ENCODE measurements around the gene ZNF683.
A peak's percentile ranks its signal among the peaks of the same experiment; 100 is the strongest.

DNA sequence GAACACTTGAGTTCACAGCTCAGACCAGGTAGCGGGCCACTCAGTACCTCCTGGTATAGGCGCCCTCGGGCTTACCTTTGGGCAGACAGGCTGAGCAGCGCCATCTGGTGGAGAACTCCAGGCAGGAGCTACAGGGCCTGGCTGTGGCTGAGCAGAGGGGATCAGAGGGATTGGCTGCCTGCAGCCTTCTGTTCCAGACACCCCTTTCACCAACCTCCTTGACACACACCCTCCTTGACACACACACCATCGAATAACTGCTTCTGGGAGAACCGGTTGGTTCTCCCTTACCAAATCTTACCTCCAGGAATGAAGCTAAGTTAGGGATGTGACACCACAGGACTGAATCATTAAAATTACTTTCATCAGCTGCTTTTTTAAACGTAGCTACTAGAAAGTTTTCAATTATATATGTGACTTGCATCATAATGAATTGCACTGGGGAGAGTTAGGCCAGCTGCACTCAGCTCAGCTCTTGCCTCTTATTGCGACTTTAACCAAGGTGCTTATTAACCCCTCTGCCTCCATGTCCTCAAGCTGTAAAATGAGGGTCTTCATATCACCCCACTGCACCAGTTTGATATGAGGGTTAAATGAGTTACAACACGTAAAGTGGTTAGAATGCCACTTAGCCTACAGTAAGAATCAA is 44.7 kb upstream of the ZNF683 start:
- TF ChIP-seq, protein P1, sequence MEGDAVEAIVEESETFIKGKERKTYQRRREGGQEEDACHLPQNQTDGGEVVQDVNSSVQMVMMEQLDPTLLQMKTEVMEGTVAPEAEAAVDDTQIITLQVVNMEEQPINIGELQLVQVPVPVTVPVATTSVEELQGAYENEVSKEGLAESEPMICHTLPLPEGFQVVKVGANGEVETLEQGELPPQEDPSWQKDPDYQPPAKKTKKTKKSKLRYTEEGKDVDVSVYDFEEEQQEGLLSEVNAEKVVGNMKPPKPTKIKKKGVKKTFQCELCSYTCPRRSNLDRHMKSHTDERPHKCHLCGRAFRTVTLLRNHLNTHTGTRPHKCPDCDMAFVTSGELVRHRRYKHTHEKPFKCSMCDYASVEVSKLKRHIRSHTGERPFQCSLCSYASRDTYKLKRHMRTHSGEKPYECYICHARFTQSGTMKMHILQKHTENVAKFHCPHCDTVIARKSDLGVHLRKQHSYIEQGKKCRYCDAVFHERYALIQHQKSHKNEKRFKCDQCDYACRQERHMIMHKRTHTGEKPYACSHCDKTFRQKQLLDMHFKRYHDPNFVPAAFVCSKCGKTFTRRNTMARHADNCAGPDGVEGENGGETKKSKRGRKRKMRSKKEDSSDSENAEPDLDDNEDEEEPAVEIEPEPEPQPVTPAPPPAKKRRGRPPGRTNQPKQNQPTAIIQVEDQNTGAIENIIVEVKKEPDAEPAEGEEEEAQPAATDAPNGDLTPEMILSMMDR (conservative IDR thresholded peaks at IDR 0.05): peak; percentile 82
- TF ChIP-seq ZFX (IDR thresholded peaks at IDR 0.05): no peak
